Astrocyte (in vitro differentiated cells and primary cell): ENCODE results near the gene CST8.

Experiments
- CTCF ChIP-seq: IDR thresholded peaks from 2 replicates; pipeline ENCODE4 v1.5.1; 2011; ENCODE audit warnings: low read depth, mild to moderate bottlenecking, inconsistent platforms, low read length, moderate library complexity; ENCODE audit not compliant: insufficient read depth
- EZH2 ChIP-seq: IDR thresholded peaks from 2 replicates; pipeline ENCODE4 v1.6.1; 2012; ENCODE audit warnings: mild to moderate bottlenecking, low read length, inconsistent platforms; ENCODE audit not compliant: insufficient read depth

GRCh38 chr20:23514848-23515247 is 23.9 kb downstream of the CST8 start:
- TF ChIP-seq EZH2 (no peak), CTCF (no peak)
